ENCODE results near the gene PNPT1. TPM values are rescaled to one million over a fixed set of nuclear protein-coding genes. Genes with fewer than 3 reads are reported as not detected.

The PNPT1 gene
- polyA plus RNA-seq, 1 experiment: 9.4 TPM

DNA sequence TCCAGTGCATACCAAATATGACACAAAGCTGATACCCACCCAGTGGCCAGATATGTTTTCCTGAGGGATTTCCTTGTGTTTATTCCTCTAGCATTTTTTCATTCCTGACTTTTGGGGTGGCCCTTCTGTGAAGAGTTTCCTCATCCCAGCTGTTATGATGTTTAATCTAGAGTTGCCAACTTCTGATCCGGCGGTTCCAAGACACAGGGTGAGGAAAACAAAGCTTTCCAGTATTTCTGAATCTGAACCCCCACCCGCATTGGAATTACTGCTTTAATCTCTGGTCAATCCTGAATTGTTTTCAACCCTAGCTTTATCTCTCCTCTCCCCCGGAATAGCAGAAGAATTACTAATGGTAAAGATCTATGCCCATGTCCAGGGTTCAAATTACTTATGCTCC is 39.2 kb upstream of the PNPT1 start:
- no peak for DNase-seq (ENCODE audit: low read depth)
- H3K27me3 ChIP-seq (ENCODE audit: control insufficient read depth, insufficient read depth, low read length): no peaks in the 10 kb centered on the region
- ChIA-PET CTCF (interaction anchor here (0.6 to 2.8 kb wide), 4 partner anchors 14 to 251 kb away, joined by 3 to 12 read pairs (median 5); no protein-coding TSS in a partner anchor), POLR2A (interaction anchor here (0.6 kb wide), 1 partner anchor 25 kb away, joined by 3 read pairs; no protein-coding TSS in a partner anchor)
- H3K36me3 ChIP-seq (ENCODE audit: control insufficient read depth, insufficient read depth, low read length): no peaks in the 10 kb centered on the region
- H3K4me3 ChIP-seq (ENCODE audit: low read depth, low read length): no peak overlapping the region
- TF ChIP-seq CTCF (IDR thresholded peaks at IDR 0.05; ENCODE audit: insufficient read depth, low read depth, low read length): no peak

DNA sequence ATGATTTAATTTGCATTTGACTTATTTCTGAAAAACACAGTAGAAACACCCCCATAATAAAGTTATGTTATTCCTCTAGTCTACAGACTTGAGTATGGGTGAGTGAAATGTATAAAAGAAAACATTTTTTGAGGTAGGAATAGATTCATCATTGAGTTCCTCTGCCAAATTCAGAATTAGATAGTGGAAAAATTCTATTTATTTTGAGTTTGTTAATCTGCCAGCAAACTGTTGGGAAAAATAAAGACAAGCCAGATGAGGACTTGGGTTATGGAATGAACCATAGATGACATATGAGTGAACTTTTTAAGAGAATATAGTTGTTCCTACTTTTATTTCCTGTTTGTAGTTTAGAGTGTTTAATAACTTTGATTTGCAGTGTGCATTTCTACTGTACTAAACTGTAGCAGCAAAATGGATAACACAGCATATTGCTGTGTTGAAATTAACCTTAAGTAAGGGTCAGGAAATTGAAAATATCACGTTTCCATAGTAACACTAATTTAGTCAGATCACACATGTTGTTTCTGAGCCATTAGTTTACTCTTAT is 35.6 kb upstream of the PNPT1 start:
- no peak for DNase-seq (ENCODE audit: low read depth)
- no peak for TF ChIP-seq CTCF (IDR thresholded peaks at IDR 0.05; ENCODE audit: insufficient read depth, low read depth, low read length)
- Histone ChIP-seq H3K4me3 (ENCODE audit: low read depth, low read length) (no peak overlapping the region), H3K27me3 (ENCODE audit: control insufficient read depth, insufficient read depth, low read length) (no peaks in the 10 kb centered on the region), H3K36me3 (ENCODE audit: control insufficient read depth, insufficient read depth, low read length) (no peaks in the 10 kb centered on the region)
- CTCF ChIA-PET: interaction anchor here (0.9 kb wide), 1 partner anchor 10 kb away, joined by 3 read pairs; no protein-coding TSS in a partner anchor
- POLR2A ChIA-PET: no interaction called here

- no peak for TF ChIP-seq CTCF (IDR thresholded peaks at IDR 0.05; ENCODE audit: insufficient read depth, low read depth, low read length)
These were observed 28.1 kb upstream of the PNPT1 start for GRCh38 chr2:55721596-55722215.

GRCh38 chr2:55720417-55720816 is 26.8 kb upstream of the PNPT1 start:
- ChIA-PET POLR2A (no interaction called here), CTCF (interaction anchor here (0.8 to 5.3 kb wide), 7 partner anchors 10 to 410 kb away, joined by 3 to 31 read pairs (median 23); no protein-coding TSS in a partner anchor)
- H3K4me3 ChIP-seq (ENCODE audit: low read depth, low read length): no peak overlapping the region

More at GRCh38 chr2:55721596-55722215, 28.1 kb upstream of the PNPT1 start:
- ChIA-PET CTCF (interaction anchor here (0.6 to 5.3 kb wide), 3 partner anchors 47 to 289 kb away, joined by 3 to 23 read pairs (median 8); no protein-coding TSS in a partner anchor), POLR2A (no interaction called here)
- DNase-seq (ENCODE audit: low read depth): no peak
- H3K27me3 ChIP-seq (ENCODE audit: control insufficient read depth, insufficient read depth, low read length): no peaks in the 10 kb centered on the region
- no peaks in the 10 kb centered on the region for H3K36me3 ChIP-seq (ENCODE audit: control insufficient read depth, insufficient read depth, low read length)
- no peak overlapping the region for H3K4me3 ChIP-seq (ENCODE audit: low read depth, low read length)

More at GRCh38 chr2:55720417-55720816, 26.8 kb upstream of the PNPT1 start:
- DNase-seq (ENCODE audit: low read depth): no peak
- no peak for TF ChIP-seq CTCF (IDR thresholded peaks at IDR 0.05; ENCODE audit: insufficient read depth, low read depth, low read length)
- no peaks in the 10 kb centered on the region for H3K27me3 ChIP-seq (ENCODE audit: control insufficient read depth, insufficient read depth, low read length)
- no peaks in the 10 kb centered on the region for H3K36me3 ChIP-seq (ENCODE audit: control insufficient read depth, insufficient read depth, low read length)

All from BJ (cell line).